NCI-H526 treated with DMSO at 0.1 percent for 48 hours (cell line): Measurements from ENCODE around the gene TGOLN2.
"Not testable (repeated sequence)": the region's sequence is repeated elsewhere in the genome, so short reads cannot be mapped to it uniquely, and the experiment has no call there.

Experiments
- DNase-seq: peaks from one replicate; lab custom pipeline; 2025; lab: John Stamatoyannopoulos, UW

The TGOLN2 gene

DNA sequence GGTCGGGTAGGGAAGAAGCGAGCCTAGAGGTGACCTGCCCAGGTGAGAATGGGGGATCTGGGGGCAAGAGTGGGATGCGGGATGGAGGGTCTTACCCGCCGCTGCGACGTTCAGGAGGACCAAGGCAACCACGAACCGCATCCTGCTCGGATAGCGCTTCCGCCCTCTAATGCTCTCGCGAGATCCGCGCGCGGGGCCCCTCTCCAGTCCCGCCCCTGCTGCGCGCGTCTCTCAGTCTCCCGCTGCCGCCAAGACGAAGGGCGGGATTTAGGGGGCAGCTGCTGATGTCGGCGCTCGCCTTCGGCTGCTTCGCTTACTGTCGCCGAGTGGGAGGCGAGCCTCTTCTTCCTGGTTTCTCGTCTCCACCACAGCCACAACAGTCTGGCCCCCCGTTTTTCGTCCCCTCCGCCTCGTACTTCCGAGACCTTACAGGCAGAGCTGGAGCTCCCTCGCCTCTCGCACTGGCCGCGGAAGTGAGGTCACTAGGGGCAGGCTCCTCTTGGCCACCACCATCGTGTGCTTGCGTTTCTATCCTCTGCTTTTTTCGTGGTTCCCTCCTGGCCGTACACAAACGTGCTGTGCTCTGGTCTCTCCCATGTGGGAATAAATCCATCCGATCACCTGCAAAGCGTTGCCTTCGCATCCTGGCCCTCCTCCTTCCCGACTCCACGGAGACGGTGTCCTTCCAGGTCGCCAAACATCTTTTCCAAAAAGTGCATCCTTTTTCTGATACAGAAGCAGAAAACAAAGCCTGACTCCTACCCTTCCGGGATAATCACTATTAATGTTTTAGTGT, at the start of gene TGOLN2:
Gene TGOLN2 (minus strand): TSS at position 168 of the 796 bp plus-strand sequence. CDS start 27 bp downstream, at position 141.
- DNase-seq: peak; percentile 83

GRCh38 chr2:85377083-85377482, 49.3 kb upstream of the TGOLN2 start:
- no peak for DNase-seq

GRCh38 chr2:85376291-85377065, 48.7 kb upstream of the TGOLN2 start:
- DNase-seq: no peak

- no peak for DNase-seq
Measured at GRCh38 chr2:85371045-85371444, 43.3 kb upstream of the TGOLN2 start.

- no peak for DNase-seq
Measured at GRCh38 chr2:85369500-85369899, 41.7 kb upstream of the TGOLN2 start.

DNA sequence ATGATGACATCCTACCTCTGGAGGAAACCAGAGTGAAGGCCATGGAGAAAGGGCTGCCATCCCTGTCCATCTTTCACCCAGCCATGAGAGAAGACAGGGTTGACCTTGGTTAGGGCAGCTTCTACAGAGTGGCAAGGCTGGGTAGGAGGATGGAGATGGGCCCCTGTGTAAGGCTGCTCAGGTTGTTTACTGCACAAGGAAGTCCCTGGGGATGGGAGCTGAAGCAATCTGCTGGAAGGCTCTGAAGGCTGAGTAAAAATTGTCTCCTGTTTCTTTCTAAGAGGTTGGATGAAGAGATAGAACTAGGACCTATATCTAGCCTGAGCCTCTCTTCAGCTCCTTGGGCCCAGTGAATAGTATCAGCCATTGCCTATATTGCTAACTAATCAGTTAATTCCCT, 41.1 kb upstream of the TGOLN2 start:
- no peak for DNase-seq

DNA sequence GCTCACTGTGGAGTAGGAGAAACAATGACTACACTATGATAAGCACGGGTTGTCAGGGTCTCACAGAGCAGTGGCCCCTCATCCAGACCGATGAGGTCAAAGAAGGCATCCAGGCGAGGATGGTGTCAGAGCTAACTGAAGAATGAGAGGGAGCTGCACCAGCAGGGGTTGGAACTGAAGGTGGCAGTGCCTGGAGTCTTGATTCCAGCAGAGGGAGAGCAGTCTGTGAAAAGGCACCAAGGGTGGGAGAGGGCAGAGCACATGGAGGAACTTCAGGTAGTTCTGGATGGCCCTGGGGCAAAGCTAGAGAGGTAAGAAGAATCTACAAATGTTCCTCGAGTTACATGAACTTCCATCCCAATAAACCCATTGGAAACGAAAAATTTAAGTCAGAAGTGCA, 39.4 kb upstream of the TGOLN2 start:
- DNase-seq: no peak

- DNase-seq: not testable (repeated sequence)
Measured at GRCh38 chr2:85362653-85363387, 35.0 kb upstream of the TGOLN2 start.

DNA sequence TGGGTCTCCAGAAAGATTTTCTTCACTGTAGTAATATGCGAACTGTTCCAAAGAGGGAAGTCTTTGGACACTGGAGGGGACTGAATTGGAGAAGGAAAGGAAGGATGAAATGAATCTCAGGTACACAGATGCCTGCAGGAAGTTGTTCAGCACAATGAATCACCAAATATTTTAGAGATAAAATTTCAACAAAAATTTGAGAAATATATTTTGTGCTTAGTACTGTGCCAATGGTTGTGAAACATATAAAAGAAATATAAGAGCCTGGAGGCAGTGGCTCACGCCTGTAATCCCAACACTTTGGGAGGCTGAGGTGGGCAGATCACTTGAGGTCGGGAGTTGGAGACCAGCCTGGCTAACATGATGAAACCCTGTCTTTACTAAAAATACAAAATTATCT, 29.9 kb upstream of the TGOLN2 start:
- DNase-seq: no peak

- DNase-seq: no peak
Measured at GRCh38 chr2:85356186-85356585, 28.4 kb upstream of the TGOLN2 start.

DNA sequence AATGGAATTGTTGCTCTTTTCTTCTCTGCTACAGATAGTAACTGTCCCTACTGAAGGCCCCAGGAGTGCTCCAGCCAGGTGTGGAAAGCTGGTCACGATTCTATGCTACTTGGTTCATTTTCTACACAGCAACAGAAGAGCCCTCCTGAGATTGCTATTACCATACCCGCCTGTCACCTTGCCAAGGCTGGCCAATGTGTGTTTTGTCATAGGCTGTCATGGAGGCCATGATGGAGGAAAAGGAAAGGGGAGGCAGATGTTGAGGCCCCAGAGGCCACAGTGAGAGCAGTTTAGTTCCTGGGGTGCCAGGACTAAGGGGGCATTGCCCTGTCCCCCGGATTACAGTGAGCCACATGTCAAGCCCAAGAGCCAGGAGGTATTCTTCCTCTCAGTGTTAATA, 27.7 kb upstream of the TGOLN2 start:
- no peak for DNase-seq

DNA sequence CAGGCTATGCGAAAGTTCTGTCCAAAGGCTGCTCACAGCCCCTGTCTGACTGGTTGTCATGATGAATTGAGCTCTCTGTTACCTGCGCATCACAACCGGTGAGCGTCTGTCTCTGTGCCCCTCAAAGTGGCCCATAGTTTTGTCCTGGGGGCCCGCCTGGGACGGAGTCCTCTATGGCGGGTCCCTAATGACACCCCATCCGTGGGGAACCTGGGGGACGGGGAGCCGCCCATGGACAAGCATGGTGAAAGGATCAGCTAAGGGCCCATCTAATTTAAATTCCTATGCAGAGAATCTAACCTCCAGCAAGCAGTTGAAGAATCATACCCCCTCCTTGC, 27.3 kb upstream of the TGOLN2 start:
- no peak for DNase-seq

DNA sequence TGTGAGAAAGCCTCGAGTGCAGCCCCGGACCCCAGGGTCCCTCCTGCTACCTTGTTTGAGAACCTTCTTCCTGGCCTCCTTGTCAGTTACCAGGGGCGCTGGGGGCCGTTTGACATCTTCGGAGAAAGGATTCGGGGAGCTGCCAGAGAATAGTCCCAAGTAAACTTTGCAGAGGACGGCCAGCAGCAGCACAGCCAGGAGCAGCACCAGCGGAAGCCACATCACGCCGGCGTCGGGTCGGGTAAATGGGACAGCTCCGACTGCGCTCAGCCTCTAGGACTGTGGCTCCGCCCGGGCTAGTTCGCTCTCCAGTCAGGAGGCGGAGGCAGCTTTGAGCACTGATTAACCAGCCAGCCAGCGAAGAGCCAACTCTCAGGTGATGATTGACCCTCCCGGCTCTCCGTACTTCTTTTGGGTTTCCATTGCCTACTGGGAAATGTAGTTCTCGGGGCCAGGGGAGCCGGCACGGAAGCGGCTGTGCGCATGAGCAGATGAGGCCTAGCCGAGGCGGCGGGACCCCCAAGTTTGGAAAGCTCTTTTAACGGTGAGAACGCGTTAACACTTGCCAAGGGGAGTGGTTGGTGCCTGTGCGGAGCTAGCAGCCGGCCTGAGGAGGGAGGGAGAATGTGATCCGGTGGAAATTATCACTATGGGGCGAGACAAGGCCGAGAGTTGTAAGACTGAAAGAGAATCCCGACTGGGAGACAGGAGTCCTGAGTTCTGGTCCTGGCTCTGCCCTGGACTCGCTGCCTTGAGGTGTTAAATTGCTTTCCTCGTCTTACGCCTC, 26.7 kb upstream of the TGOLN2 start, which contains the start of the genes ELMOD3 and RETSAT:
Gene ELMOD3 (plus strand): TSS at position 484 of the 787 bp plus-strand sequence. CDS start 2,430 bp downstream, outside the sequence.
Gene RETSAT (minus strand): TSS at position 243 of the 787 bp plus-strand sequence. CDS start 21 bp downstream, at position 222.
- DNase-seq: peak; percentile 97

DNA sequence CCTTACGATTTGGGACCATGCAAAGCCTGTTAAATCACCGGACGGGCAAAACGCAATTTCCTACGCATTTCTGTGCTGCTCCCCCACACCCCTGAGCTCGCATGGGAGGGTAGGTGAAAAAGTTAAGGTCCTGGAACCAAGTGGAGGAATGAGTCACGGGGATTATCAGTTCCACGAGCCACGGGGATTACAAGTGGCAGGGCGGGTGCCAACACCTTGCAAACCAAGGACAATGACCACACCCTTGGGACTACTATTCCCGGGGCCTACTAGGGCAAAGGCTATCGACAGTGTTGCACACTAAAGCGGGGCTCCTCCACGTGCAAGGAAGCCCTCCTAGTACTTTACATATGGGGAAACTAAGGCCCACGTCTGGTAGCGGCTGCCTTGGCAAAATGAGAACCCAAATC, 26.1 kb upstream of the TGOLN2 start:
- DNase-seq: no peak

DNA sequence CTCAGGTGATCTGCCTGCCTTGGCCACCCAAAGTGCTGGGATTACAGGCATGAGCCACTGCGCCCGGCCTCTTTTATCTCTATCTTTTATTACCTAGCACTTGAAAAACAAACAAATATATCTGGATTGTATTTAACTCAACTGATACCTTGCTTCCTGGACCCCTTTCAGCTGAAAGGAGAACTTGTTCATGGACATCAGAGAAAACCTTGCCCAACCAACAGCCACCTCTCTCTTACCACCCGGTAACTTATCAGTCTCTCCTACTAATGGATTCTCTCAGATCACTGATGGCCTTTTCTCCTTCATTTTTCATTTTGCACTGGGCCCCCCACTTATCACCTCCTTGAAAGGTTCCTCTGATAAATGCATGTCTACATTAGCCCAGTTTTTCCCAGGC, 19.8 kb upstream of the TGOLN2 start:
- DNase-seq: no peak

- no peak for DNase-seq
Measured at GRCh38 chr2:85344356-85344954, 16.7 kb upstream of the TGOLN2 start.

DNA sequence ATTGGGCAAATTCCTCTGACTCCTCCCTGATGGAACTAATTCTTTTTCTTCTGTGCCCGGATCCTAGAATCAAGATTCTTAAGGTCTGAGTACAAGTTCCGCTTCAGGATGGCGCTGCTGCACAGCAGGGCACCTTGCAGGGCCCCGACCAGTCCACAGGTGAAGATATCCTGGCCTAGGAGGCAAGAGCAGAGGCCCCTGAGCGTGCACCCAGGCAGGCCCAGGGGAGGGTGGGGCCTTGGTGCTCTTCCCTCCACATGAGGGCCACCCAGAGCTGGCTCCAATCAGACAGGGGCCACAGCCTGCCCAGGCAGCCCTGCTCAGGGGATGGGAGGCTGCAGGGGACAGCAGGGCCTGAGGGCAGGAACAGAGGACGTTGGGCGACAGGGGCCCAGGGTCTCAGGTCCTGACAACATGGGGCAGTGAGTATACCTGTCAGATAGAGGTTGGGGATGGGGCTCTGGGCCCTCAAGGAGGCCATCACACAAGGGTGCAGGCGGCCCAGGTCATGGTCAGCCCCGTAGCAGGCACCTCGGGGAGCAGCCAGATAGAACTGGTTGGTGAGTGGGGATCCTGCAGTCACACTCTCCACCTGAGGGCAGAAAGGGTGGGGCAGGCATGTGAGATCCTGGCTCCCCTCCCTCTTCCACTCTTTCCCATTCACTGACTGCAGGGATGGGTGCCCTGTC, 15.6 kb upstream of the TGOLN2 start:
- DNase-seq: not testable (repeated sequence)

DNA sequence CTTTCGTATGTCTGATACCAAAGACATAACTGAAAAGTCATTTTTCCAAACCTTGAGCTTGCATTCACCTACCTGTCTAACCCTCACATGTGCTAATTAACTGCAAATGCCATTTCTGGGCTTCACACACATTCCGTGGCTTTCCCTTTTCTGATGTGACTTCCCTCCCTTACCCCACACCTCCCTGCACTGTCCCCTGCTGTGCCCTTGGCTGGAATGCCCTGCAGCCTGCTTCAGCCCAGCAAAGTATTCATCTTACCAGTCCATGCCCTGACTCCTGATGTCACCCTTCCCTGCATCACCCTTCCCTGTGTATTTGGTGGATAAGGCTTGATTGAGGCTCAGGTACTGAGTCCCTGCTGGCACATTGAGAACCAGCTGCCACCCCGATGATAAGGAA, 14.4 kb upstream of the TGOLN2 start:
- no peak for DNase-seq

DNA sequence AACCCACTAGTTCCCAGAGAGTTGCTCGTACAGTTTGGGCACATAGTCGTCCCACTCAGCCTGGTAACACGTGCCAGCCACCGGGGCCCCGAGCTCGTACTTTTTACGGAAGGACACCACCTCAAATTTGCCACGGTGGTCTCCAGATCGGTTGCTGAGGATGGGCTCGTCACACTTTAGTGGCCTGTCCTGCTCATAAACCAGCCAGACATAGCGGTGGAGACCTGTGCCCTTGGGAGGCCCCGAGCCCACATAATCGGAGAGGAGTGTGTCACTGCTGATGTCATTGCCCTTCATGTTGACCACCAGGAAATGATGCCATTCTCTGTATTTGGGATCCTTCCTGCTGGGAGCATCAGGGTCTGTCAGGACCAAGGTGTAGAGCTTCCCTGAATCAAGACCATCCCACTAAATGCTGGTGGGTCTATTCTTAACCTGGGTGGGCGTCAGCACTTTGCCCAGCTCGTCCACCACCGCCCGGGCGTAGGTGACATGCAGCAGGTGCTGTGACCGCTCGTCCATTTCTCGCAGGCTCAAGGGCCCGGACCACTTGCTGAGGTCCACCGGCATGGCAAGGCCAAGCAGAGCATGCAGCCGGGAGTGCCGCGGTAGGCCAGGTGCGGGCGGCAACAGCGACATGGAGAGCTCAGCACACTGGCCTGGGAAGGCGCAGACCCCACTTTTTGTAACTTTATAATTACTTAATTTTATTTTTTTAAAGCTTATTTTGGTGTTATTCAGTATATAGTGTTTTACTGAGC, 13.7 kb upstream of the TGOLN2 start:
- DNase-seq: no peak
